Left renal pelvis (tissue), 4 donors: ENCODE data around the gene VRK1. TPM values are rescaled to one million over a fixed set of nuclear protein-coding genes. Genes with fewer than 3 reads are reported as not detected.
"Not testable (repeated sequence)": the region's sequence is repeated elsewhere in the genome, so short reads cannot be mapped to it uniquely, and the experiment has no call there.

Source experiments
- DNase-seq, 4 donors: peaks; one replicate each; pipeline ENCODE4 v3.0.0-alpha.2; 2013; ENCODE audit warnings: low read depth in 4 of 4, low spot score in 3 of 4
- polyA plus RNA-seq, 4 donors: library from polyadenylated mRNA; unstranded; fragments of 120-200 nt; gene quantifications; one replicate each; pipeline ENCODE4 v1.2.1, GENCODE V29; 2013; ENCODE audit not compliant: insufficient read length in 4 of 4

VRK1 gene
- polyA plus RNA-seq, 4 donors: 16.0 to 28.9 (median 25.6) TPM

DNA sequence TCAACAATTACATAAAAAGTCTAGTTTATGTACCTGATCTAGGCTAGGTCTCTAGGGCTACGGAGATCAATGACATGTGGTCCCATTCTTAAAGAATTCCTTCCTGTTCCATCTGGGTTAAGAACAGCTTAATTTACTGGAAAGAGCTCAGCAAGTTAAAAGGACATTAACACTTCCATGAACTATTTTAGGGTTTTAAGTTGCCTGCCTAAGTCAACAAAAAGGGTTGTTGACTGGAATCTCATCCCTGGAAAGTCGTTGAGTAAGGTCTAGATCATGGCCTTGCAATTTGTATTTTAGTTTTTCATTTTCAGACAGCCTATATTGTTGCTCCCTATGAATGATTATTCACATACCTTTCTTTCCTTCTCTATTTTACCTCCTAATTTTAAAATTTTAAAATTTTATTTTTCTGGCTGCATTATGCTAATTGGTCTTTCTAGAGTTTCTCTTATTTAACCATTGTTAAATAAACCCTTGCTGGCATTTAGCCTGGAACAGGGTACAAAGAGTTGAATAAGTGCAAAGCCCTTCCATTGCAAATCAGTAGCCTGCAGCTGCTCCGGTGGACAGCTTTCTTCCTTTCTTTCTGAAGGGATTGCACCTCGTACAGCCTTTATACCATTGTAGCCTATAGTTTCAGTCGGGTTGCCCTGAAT lies 66.3 kb downstream of the VRK1 start:
- DNase-seq: no peak

DNA sequence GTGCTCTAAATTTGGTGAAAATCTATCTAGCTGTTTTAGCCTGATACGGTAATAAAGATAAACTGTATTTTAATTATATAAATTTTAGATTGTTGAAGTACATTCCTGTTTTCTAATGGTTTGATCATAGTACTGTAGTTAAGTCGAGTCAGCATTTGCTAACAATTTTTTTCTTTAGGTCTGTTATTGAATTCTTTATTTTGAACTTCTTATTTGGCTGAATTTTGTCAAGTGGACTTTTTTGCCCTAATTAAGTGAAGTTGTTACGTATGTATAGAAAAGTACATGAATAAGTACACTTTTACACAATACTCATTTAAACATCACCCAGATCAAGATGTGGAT lies 66.8 kb downstream of the VRK1 start:
- DNase-seq: no peak

DNA sequence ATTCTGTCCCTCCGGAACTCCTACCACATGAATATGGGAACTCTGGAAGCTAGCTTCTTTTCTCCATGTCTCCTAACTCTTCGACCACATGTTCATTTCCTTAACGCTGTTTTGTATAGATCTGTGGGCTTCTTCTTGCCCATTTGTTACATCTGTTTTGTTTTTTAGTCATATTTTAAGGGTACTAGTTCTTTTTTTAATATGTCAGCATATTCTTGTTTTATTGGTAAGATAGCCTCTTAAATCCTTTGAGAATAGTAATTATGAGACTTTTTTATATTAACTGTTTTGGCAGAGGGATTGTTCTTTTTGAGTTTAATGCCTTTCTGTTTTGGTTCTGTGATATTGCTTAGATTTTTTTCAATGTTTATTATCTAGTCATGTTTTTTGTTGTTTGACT lies 70.5 kb downstream of the VRK1 start:
- DNase-seq: no peak

DNA sequence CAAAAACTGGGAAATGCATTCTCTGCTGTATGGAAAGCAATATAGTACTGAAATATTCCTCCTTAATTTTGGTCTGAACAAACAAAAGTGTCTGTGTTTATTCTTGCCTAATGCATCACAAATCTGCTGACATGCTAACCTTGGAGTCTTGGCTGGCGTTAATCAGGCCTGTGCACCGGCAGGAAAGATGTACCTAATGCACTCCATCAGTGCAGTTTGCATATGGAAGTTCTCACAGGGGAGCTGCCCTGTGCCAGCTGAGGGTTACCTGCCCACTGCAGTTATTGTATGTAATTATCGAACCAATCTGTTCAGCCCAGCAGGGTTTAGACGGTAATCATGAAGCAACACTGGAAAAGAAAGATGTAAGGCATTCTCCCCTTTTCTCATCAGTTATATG lies 76.9 kb downstream of the VRK1 start:
- no peak for DNase-seq

- no peak for DNase-seq
Measured at GRCh38 chr14:96876747-96877146, 79.6 kb downstream of the VRK1 start.

- DNase-seq: no peak
Measured at GRCh38 chr14:96881713-96882112, 84.5 kb downstream of the VRK1 start.

DNA sequence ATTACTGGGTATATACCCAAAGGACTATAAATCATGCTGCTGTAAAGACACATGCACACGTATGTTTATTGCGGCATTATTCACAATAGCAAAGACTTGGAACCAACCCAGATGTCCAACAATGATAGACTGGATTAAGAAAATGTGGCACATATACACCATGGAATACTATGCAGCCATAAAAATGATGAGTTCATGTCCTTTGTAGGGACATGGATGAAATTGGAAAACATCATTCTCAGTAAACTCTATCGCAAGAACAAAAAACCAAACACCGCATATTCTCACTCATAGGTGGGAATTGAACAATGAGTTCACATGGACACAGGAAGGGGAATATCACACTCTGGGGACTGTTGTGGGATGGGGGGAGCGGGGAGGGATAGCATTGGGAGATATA lies 86.8 kb downstream of the VRK1 start:
- DNase-seq: not testable (repeated sequence)

- no peak for DNase-seq
Measured at GRCh38 chr14:96888158-96888557, 91.0 kb downstream of the VRK1 start.

- no peak for DNase-seq
Measured at GRCh38 chr14:96888593-96888992, 91.4 kb downstream of the VRK1 start.

DNA sequence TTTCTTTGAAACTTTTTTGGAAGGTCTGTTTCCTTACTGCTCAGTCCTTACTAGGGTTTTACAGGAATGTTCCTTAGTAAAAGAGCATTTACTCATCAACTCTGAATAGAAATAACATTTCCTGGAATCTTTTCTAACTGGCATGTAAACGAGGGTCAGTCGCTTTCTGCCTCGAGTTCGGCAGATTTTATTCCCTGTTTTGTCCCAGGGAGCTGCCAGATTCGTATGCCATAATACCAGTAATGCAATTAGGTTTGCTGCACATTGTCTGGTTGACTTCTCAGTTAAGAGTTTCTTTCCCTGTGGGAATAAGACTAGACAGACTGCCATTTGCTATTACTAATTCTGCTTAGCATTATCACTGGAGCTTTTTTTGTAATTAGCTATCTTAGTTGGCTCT lies 91.9 kb downstream of the VRK1 start:
- DNase-seq: no peak

DNA sequence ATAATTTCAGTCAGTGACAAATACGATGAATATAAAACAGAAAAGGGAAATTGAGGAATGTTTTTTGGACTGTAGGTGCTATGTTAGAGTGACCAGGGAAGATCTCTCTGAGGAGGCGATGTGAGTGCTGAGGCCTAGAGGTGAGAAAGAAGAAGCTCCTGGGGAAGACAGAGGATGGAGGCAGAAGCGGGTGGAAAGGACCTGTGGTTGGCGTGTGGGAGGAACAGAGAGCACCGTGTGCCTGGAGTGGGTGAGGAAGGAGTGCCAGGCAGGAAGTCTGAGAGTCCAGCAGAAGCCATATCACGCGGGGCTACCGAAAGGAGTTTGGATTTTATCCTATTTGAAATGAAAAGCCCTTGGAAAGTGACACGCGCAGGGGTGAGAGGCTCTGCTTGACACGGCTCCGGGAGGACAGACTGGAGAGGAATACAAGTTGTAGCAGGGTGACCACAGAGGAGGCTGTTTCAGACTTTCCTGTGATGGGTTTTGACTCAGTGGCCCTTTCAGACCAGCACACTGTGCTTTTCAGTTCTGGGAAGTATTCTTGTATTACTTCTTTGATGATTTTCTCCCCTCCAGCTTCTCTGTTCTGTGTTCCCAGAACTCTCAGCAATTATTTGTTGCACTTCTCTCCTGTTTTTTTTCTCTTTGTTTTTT lies 96.9 kb downstream of the VRK1 start:
- DNase-seq: no peak

DNA sequence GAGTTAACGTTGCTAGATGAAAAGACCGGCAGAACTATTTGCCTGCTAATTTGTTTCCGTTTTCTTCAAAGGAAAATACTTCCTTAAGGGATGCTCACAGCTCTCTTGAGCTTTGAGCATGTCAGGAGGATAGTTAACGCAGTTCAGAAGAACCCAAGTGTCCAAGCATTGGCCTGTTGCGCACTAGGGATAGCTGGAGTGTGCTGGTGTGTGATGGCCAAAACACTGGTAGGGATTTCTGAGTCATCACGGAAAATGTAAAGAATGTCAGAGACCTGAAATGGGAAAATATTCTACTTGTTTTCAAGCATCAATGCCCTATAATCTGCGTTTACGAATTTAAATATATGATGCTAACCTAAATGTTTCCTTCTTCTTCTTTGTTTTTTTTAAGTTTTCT lies 97.8 kb downstream of the VRK1 start:
- DNase-seq: no peak

DNA sequence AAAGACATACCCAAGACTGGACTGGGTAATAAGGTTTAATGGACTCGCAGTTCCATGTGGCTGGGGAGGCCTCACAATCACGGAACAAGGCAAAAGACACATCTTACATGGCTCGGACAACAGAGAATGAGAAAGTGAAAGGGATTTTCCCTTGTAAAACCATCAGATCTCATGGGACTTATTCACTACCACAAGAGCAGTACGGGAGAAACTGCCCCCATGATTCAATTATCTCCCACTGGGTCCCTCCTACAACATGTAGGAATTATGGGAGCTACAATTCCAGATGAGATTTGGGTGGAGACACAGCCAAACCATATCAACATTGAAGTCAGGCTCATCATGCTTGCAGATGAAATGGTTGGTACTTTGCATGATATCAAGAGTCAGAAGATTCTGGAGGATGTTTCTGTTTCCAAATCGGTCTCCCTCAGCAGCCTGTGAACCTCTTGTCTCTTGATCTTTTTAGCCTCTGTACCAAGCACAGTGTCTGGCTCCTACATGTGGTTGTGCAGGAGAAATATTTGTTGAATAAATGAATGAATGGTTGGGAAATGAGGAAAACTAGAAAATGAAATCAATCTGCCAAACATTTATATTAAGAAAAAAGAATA lies 98.6 kb downstream of the VRK1 start:
- no peak for DNase-seq

GRCh38 chr14:96897184-96897583 lies 100.0 kb downstream of the VRK1 start:
- DNase-seq: no peak

- DNase-seq: no peak
Measured at GRCh38 chr14:96901227-96901626, 104.0 kb downstream of the VRK1 start.

- DNase-seq: no peak
Measured at GRCh38 chr14:96902004-96902403, 104.8 kb downstream of the VRK1 start.

GRCh38 chr14:96903444-96904023 lies 106.4 kb downstream of the VRK1 start:
- no peak for DNase-seq

DNA sequence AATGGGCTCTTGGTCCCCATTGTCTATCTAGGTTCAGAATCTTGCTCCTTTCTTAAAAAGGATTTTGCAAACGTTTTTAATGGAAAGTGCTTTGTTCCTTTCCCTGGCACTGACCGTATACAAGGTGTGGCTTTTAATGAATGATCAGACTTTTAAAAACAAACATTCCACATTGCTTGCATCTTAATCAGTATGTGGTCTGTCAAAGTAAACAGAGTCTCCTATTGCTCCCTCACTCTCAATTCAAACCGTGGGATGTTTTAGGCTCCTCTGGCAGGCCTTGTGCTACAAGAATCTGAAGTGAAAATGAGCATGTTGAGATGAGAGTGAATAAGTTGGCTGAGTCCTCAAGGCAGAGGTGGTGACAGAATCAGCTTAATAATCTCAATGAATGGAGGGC lies 107.0 kb downstream of the VRK1 start:
- DNase-seq: no peak

DNA sequence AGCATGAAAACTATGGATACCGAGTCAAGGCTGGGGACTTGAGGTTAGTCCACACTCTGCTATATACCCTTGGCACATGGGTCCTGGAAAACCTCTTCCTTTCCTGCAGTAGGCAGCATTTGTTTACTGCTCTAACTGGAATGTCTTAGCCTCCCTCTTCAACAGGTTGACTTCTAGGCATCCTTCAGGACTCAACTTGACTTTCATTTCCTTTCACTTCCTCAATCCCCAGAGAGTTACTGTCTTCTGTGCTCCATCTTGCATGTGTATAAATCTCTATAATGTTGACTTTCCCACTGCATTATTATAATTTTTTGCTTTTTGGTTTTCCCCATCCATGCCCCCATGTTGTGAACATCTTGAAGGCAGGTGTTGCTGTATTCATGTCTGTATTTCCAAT lies 107.9 kb downstream of the VRK1 start:
- DNase-seq: no peak

- DNase-seq: no peak
Measured at GRCh38 chr14:96905825-96906224, 108.6 kb downstream of the VRK1 start.

- no peak for DNase-seq
Measured at GRCh38 chr14:96906434-96906833, 109.3 kb downstream of the VRK1 start.

DNA sequence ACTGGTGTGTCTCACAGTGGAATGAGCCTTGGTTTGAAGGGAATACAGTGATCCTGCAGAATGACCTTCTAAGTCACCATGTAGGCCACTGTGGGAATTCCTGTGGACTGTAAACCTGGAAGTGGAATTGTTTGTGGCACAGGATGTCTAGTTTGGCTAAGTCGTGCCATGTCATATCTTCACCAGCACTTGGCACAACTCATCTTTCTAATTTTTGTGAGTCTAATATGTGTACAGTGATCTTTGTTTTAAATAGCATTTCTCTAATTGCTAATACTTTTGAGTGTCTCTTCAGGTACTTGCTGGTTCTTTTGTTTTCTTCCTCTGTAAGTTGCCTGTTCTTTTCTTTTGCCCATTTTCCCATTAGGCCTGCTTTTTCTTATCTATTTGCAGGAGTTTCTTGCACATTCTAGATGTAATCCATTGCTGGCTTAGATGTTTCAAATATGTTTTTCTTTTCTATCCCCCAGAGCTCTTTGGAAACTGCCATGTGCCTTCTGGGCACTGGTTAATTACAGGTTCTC lies 112.7 kb downstream of the VRK1 start:
- no peak for DNase-seq
